ENCODE data around the gene PADI2.

Gene PADI2

GRCh38 chr1:17078991-17079868, 40.0 kb downstream of the PADI2 start:
- Mint-ChIP-seq H3K36me3 (ENCODE audit: low read depth) (no peaks in the 10 kb centered on the region), H3K27ac (no peak overlapping the region), H3K4me3 (no peak overlapping the region), H3K27me3 (ENCODE audit: low read depth) (peaks cover 6% of the 10 kb centered on the region), H3K9me3 (no peaks in the 10 kb centered on the region), H3K4me1 (peaks cover 7% of the 10 kb centered on the region)
- no peak for TF ChIP-seq CTCF (IDR thresholded peaks at IDR 0.05; ENCODE audit: unreplicated experiment in 3 of 3)

GRCh38 chr1:17075470-17076255, 43.6 kb downstream of the PADI2 start:
- Mint-ChIP-seq H3K4me3 (no peak overlapping the region), H3K36me3 (ENCODE audit: low read depth) (no peaks in the 10 kb centered on the region), H3K27me3 (ENCODE audit: low read depth) (peaks cover 5% of the 10 kb centered on the region), H3K9me3 (no peaks in the 10 kb centered on the region), H3K4me1 (no peaks in the 10 kb centered on the region), H3K27ac (no peak overlapping the region)
- TF ChIP-seq CTCF (IDR thresholded peaks at IDR 0.05; ENCODE audit: unreplicated experiment in 3 of 3) = peak in 2 of 3 experiments; percentile 12 to 15

- no peaks in the 10 kb centered on the region for H3K36me3 Mint-ChIP-seq (ENCODE audit: low read depth)
- H3K27me3 Mint-ChIP-seq (ENCODE audit: low read depth) = peaks cover 8% of the 10 kb centered on the region
- TF ChIP-seq CTCF (IDR thresholded peaks at IDR 0.05; ENCODE audit: unreplicated experiment in 3 of 3) = no peak
- H3K27ac Mint-ChIP-seq = no peak overlapping the region
- no peak overlapping the region for H3K4me3 Mint-ChIP-seq
- H3K4me1 Mint-ChIP-seq = no peaks in the 10 kb centered on the region
- no peaks in the 10 kb centered on the region for H3K9me3 Mint-ChIP-seq
Measured at GRCh38 chr1:17071794-17072193, 47.5 kb downstream of the PADI2 start.

GRCh38 chr1:17070163-17070525, 49.1 kb downstream of the PADI2 start:
- Mint-ChIP-seq H3K4me3 (no peak overlapping the region), H3K9me3 (no peaks in the 10 kb centered on the region), H3K27ac (no peak overlapping the region), H3K27me3 (ENCODE audit: low read depth) (peaks cover 8% of the 10 kb centered on the region), H3K36me3 (ENCODE audit: low read depth) (no peaks in the 10 kb centered on the region), H3K4me1 (no peaks in the 10 kb centered on the region)
- no peak for TF ChIP-seq CTCF (IDR thresholded peaks at IDR 0.05; ENCODE audit: unreplicated experiment in 3 of 3)

GRCh38 chr1:17069452-17070162, 49.6 kb downstream of the PADI2 start:
- Mint-ChIP-seq H3K4me1 (no peaks in the 10 kb centered on the region), H3K9me3 (no peaks in the 10 kb centered on the region), H3K27me3 (ENCODE audit: low read depth) (peaks cover 8% of the 10 kb centered on the region), H3K27ac (no peak overlapping the region), H3K4me3 (no peak overlapping the region), H3K36me3 (ENCODE audit: low read depth) (no peaks in the 10 kb centered on the region)
- no peak for TF ChIP-seq CTCF (IDR thresholded peaks at IDR 0.05; ENCODE audit: unreplicated experiment in 3 of 3)

Measured in nephron (organoid).